GM19467 (cell line): ENCODE data around the gene SUPT5H.
"Not testable (repeated sequence)": the region's sequence is repeated elsewhere in the genome, so short reads cannot be mapped to it uniquely, and the experiment has no call there.

Source experiments
- ATAC-seq: cut with Tn5 transposase; IDR thresholded peaks from one replicate; pipeline ENCODE4 v1.9.1; 2021; ENCODE audit warnings: mild to moderate bottlenecking, moderate library complexity; ENCODE audit not compliant: unreplicated experiment

SUPT5H gene

GRCh38 chr19:39463403-39463802 is 18.0 kb downstream of the SUPT5H start:
- ATAC-seq: no peak

GRCh38 chr19:39465956-39466747 is 20.8 kb downstream of the SUPT5H start:
- no peak for ATAC-seq

- no peak for ATAC-seq
Observed at GRCh38 chr19:39467941-39468340, 22.6 kb downstream of the SUPT5H start.

GRCh38 chr19:39469036-39469435 is 23.7 kb downstream of the SUPT5H start:
- ATAC-seq: no peak

GRCh38 chr19:39469567-39469966 is 24.2 kb downstream of the SUPT5H start:
- ATAC-seq: no peak

GRCh38 chr19:39470724-39471339 is 25.4 kb downstream of the SUPT5H start:
- no peak for ATAC-seq

GRCh38 chr19:39471756-39472536 is 26.6 kb downstream of the SUPT5H start:
- ATAC-seq: no peak

GRCh38 chr19:39472746-39473442 is 27.5 kb downstream of the SUPT5H start:
- no peak for ATAC-seq

GRCh38 chr19:39473443-39473960 is 28.1 kb downstream of the SUPT5H start:
- no peak for ATAC-seq

- no peak for ATAC-seq
Observed at GRCh38 chr19:39474139-39474620, 28.8 kb downstream of the SUPT5H start.

- no peak for ATAC-seq
Observed at GRCh38 chr19:39475748-39476147, 30.4 kb downstream of the SUPT5H start.

- not testable (repeated sequence) for ATAC-seq
Observed at GRCh38 chr19:39479319-39479801, 34.0 kb downstream of the SUPT5H start.

GRCh38 chr19:39479916-39480315 is 34.5 kb downstream of the SUPT5H start:
- ATAC-seq: no peak

GRCh38 chr19:39480337-39481228 is 35.2 kb downstream of the SUPT5H start, which contains the start of gene TIMM50:
TIMM50 (plus strand) TSS chr19:39480838; CDS start chr19:39480854, 16 bp downstream.
- peak; percentile 87 for ATAC-seq

- ATAC-seq: no peak
Observed at GRCh38 chr19:39481229-39481545, 35.8 kb downstream of the SUPT5H start.

- ATAC-seq: no peak
Observed at GRCh38 chr19:39481676-39482075, 36.3 kb downstream of the SUPT5H start.

GRCh38 chr19:39483141-39483540 is 37.8 kb downstream of the SUPT5H start:
- ATAC-seq: no peak

- ATAC-seq: no peak
Observed at GRCh38 chr19:39489756-39490155, 44.4 kb downstream of the SUPT5H start.

- no peak for ATAC-seq
Observed at GRCh38 chr19:39492225-39492624, 46.8 kb downstream of the SUPT5H start.

GRCh38 chr19:39492788-39493187 is 47.4 kb downstream of the SUPT5H start:
- ATAC-seq: no peak
